ENCODE data around the gene SCGB1C2.

SCGB1C2 gene

DNA sequence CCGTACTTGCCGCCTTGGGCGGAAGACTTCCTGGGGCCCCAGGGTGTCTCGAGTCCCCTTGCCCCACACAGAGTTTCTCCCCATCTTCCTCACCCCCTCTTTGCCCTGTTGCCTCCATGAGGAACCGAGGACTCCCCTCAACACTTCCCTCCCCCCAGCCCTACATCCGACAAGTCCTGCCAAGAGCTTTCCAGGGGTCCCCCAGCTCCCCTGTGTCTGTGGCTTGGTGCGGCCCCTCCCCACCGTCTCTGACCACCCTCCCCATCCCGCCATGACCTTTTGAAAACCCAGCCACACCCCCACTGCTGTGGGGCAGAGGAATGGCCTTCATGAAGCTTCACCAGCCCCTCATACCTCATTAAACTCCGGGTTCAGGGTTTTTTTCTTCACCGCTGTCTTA is 11.4 kb downstream of the SCGB1C2 start:
- no peak overlapping the region for H3K4me3 ChIP-seq (ENCODE audit: low read length)
- TF ChIP-seq, protein P1, sequence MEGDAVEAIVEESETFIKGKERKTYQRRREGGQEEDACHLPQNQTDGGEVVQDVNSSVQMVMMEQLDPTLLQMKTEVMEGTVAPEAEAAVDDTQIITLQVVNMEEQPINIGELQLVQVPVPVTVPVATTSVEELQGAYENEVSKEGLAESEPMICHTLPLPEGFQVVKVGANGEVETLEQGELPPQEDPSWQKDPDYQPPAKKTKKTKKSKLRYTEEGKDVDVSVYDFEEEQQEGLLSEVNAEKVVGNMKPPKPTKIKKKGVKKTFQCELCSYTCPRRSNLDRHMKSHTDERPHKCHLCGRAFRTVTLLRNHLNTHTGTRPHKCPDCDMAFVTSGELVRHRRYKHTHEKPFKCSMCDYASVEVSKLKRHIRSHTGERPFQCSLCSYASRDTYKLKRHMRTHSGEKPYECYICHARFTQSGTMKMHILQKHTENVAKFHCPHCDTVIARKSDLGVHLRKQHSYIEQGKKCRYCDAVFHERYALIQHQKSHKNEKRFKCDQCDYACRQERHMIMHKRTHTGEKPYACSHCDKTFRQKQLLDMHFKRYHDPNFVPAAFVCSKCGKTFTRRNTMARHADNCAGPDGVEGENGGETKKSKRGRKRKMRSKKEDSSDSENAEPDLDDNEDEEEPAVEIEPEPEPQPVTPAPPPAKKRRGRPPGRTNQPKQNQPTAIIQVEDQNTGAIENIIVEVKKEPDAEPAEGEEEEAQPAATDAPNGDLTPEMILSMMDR (conservative IDR thresholded peaks at IDR 0.05; ENCODE audit: low read length), result no peak
- no peak for DNase-seq (ENCODE audit: low read depth)

DNA sequence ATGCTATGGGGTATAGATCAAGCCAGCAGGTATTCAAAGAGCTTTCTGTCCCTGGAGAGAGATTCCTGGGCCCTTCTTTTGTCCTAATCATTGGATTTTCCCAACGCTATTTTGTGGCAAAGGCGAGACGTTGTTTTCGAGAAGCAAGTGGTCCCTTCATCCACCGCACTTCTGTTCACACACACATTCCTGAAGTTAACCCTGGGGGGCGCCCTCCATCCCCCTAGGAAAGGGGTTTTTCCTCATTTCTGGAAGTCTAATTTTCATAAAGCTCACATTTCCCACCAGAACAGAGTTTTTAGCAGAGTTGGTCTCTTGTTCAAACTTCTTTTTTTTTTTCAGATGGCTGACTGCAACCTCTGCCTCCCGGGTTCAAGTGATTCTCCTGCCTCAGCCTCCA is 11.9 kb downstream of the SCGB1C2 start:
- no peak for DNase-seq (ENCODE audit: low read depth)
- H3K4me3 ChIP-seq (ENCODE audit: low read length), result no peak overlapping the region
- TF ChIP-seq, protein P1 (conservative IDR thresholded peaks at IDR 0.05; ENCODE audit: low read length), result no peak

DNA sequence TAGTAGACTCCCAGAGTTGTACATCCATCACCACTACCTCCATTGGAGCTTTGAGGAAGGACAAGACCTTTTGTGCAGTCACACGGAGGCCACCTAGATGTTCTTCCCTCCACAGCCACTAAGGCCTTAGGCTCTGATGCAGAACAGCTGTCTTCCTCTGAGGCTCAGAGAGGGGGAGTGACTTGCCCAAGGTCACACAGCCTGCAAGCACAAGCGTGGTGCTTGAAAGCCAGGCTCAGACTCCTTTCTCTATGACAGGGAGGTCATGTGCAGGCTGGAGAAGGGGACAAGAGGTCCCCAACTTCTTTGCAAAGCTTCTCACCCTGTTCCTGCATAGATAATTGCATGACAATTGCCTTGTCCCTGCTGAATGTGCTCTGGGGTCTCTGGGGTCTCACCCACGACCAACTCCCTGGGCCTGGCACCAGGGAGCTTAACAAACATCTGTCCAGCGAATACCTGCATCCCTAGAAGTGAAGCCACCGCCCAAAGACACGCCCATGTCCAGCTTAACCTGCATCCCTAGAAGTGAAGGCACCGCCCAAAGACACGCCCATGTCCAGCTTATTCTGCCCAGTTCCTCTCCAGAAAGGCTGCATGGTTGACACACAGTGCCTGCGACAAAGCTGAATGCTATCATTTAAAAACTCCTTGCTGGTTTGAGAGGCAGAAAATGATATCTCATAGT is 12.7 kb downstream of the SCGB1C2 start:
- H3K4me3 ChIP-seq (ENCODE audit: low read length), result no peak overlapping the region
- DNase-seq (ENCODE audit: low read depth), result no peak
- TF ChIP-seq, protein P1 (conservative IDR thresholded peaks at IDR 0.05; ENCODE audit: low read length), result no peak

DNA sequence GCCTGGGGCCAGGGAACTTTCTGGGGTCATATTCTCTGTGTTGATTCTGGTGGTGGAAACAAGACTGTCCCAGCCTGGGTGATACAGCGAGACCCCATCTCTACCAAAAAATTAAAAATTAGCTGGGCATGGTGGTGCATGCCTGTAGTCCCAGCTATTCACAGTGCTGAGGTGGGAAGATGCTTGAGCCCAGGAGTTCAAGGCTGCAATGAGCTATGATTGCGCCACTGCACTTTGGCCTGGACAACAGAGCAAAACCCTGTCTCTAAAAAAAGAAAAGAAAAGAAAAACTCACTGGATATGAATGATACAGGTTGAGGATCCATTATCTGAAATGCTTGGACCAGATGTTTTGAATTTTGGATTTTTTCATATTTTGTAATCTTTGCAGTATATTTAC is 13.6 kb downstream of the SCGB1C2 start:
- TF ChIP-seq, protein P1 (conservative IDR thresholded peaks at IDR 0.05; ENCODE audit: low read length), result no peak
- no peak for DNase-seq (ENCODE audit: low read depth)
- no peak overlapping the region for H3K4me3 ChIP-seq (ENCODE audit: low read length)

DNA sequence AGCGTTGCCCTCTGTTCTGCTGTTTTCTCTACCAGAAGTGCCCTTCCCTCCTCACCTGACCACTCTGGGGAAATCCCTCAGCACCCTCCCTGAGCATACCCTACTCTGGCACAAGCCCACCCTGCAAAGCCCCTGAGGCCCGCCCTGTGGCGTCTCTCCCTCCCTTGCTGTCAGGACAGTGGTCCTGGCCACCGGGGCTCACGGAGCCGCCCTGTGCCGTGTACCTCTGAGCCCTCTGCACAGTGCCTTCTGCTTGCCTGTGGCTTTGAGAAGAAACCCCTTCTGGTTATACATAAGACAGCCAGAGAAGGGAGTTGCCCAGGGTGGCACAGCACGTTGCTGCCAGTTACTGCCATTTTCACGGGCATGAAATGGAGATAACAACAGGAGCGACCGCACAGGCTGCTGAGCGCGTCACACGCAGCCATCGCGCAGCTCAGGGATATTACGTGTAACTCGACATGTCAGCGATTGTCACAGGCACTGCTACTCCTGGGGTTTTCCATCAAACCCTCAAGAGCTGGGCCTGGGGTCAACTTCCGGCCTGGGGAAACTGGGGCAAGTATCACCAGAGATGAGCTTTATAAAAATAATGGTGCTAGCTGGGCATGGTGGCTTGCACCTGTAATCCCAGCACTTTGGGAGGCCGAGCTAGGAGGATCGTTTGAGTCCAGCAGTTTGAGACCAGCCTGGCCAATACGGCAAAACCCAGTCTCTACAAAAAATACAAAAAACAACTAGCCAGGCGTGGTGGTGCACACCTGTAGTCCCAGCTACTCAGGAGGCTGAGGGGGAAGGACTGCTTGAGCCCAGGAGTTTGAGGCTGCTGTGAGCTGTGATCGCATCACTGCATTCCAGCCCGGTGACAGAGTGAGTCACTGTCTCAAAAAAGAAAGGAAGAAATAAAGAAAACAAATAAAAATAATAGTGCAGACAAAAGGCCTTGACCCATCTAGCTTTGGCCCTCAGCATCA is 14.8 kb downstream of the SCGB1C2 start:
- H3K4me3 ChIP-seq (ENCODE audit: low read length), result no peak overlapping the region
- TF ChIP-seq, protein P1 (conservative IDR thresholded peaks at IDR 0.05; ENCODE audit: low read length), result no peak
- no peak for DNase-seq (ENCODE audit: low read depth)

DNA sequence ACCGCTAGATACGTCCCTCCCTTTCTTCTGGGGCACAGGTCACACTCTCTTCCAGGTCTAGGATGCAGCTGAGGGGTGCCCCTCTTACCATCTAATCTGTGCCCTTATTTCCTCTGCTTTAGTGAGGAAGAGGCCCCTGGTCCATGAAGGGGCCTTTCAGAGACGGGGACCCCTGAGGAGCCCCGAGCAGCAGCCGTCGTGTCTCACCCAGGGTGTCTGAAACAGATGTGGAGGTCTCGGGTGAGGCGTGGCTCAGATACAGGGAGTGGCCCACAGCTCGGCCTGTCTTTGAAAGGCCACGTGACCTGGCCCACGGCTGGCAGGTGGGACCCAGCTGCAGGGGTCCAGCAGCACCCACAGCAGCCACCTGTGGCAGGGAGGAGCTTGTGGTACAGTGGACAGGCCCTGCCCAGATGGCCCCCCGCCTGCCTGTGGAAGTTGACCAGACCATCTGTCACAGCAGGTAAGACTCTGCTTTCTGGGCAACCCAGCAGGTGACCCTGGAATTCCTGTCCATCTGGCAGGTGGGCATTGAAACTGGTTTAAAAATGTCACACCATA is 15.6 kb downstream of the SCGB1C2 start:
- DNase-seq (ENCODE audit: low read depth), result no peak
- no peak overlapping the region for H3K4me3 ChIP-seq (ENCODE audit: low read length)
- TF ChIP-seq, protein P1 (conservative IDR thresholded peaks at IDR 0.05; ENCODE audit: low read length), result no peak
